Kidney (tissue), 14 donors: ENCODE results near the gene GMPR. TPM values are rescaled to one million over a fixed set of nuclear protein-coding genes. Genes with fewer than 3 reads are reported as not detected.

Experiments used
- DNase-seq, 5 donors: peaks; one replicate each; pipeline ENCODE4 v3.0.0-alpha.2; 2013 to 2020
- FAIRE-seq: peaks from 2 replicates; lab custom pipeline; 2012; peaks lifted over from hg19 to GRCh38; lab: Jason Lieb, UNC
- H3K27ac ChIP-seq, 2 donors: one replicate each; pipeline ENCODE4 v1.7.0; 2013; ENCODE audit warnings: low read depth in 2 of 2, low read length in 2 of 2, inconsistent platforms in 1 of 2
- H3K27me3 ChIP-seq: one replicate; pipeline ENCODE4 v1.7.1; 2013; ENCODE audit warnings: low read length, inconsistent platforms; ENCODE audit not compliant: control insufficient read depth, insufficient read depth
- H3K36me3 ChIP-seq, 3 donors: one replicate each; pipeline versions ENCODE4 v1.7.0 to v1.7.1; 2013; ENCODE audit warnings: low read length in 3 of 3, control low read depth in 1 of 3, inconsistent platforms in 1 of 3; ENCODE audit not compliant: insufficient read depth in 3 of 3, control insufficient read depth in 2 of 3
- H3K4me1 ChIP-seq, 3 donors: one replicate each; pipeline versions ENCODE4 v1.7.0 to v1.7.1; 2013; ENCODE audit warnings: low read length in 3 of 3, inconsistent platforms in 1 of 3, low read depth in 1 of 3; ENCODE audit not compliant: control insufficient read depth in 2 of 3, insufficient read depth in 2 of 3
- H3K4me3 ChIP-seq, 3 donors: one replicate each; pipeline versions ENCODE4 v1.7.0 to v1.8.1; 2013; ENCODE audit warnings: low read length in 3 of 3, control low read depth in 1 of 3, inconsistent platforms in 1 of 3
- H3K9ac ChIP-seq, 3 donors: one replicate each; pipeline versions ENCODE4 v1.7.0 to v1.7.1; 2013; ENCODE audit warnings: low read length in 3 of 3, control low read depth in 1 of 3, inconsistent platforms in 1 of 3
- H3K9me3 ChIP-seq, 3 donors: one replicate each; pipeline versions ENCODE4 v1.7.0 to v1.7.1; 2013; ENCODE audit warnings: low read length in 3 of 3, control low read depth in 1 of 3, inconsistent platforms in 1 of 3; ENCODE audit not compliant: control insufficient read depth in 2 of 3, insufficient read depth in 1 of 3
- CTCF ChIP-seq: IDR thresholded peaks from 3 replicates; pipeline ENCODE4 v1.5.1; 2012; ENCODE audit warnings: mild to moderate bottlenecking, moderate library complexity, borderline replicate concordance; ENCODE audit not compliant: insufficient read depth; ENCODE audit errors: extremely low read depth
- intact Hi-C: fragments of 100-400 bp; cut with DNase I; formaldehyde crosslinking; loops from one replicate; pipeline ENCODE4 v1.11.1; 2022
- polyA plus RNA-seq: library from polyadenylated mRNA; stranded (reverse); fragments of 350-450 nt; fragmentation: Illumina TruSeq; extraction: RNeasy Lipid Tissue Mini Kit (QIAGEN cat#74804); gene quantifications from one replicate; pipeline ENCODE4 v1.2.3, GENCODE V29; 2014; ENCODE audit warnings: low read depth, low replicate concordance; ENCODE audit not compliant: insufficient read depth
- total RNA-seq: library from RNA; stranded (reverse); fragmentation: NEBNext Ultra II Directional; extraction: Animal tissue kit (Norgen Biotek cat#: 25700); gene quantifications from one replicate; pipeline ENCODE4 v1.2.1, GENCODE V29; 2021
- donor health status: control.
- donor health status: control.
- donor health status: control.
- donor health status: control.
- donor health status: control.
- donor health status: DM: yes; HTN: yes; CAD: no.
- donor health status: Normal renal cell carcinoma (clear cell type).

Gene GMPR
- total and polyA plus RNA-seq, 2 donors from 2014 or later: 51.4 to 54.5 TPM

- Histone ChIP-seq H3K27me3 (no peaks in the 10 kb centered on the region), H3K4me3 (no peak overlapping the region), H3K27ac (no peak overlapping the region), H3K4me1 (peaks cover 3 to 14% (median 11%) of the 10 kb centered on the region in 3 donors), H3K36me3 (no peaks in the 10 kb centered on the region), H3K9ac (no peak overlapping the region), H3K9me3 (no peaks in the 10 kb centered on the region)
- no peak for FAIRE-seq
- TF ChIP-seq CTCF: no peak
- DNase-seq: no peak
- intact Hi-C loops: no loop called here
Measured at GRCh38 chr6:16240589-16241320, 2.4 kb downstream of the GMPR start.

- H3K4me1 ChIP-seq: peaks cover 3 to 14% (median 6%) of the 10 kb centered on the region in 3 donors
- H3K4me3 ChIP-seq: no peak overlapping the region
- H3K27ac ChIP-seq: no peak overlapping the region
- no peaks in the 10 kb centered on the region for H3K27me3 ChIP-seq
- DNase-seq (no peak), FAIRE-seq (no peak)
- H3K36me3 ChIP-seq: no peaks in the 10 kb centered on the region
- intact Hi-C loops: no loop called here
- no peaks in the 10 kb centered on the region for H3K9me3 ChIP-seq
- no peak for TF ChIP-seq CTCF
- no peak overlapping the region for H3K9ac ChIP-seq
Measured at GRCh38 chr6:16241321-16241689, 2.9 kb downstream of the GMPR start.

- Histone ChIP-seq H3K9me3 (no peaks in the 10 kb centered on the region), H3K27ac (no peak overlapping the region), H3K4me3 (no peak overlapping the region), H3K36me3 (no peaks in the 10 kb centered on the region), H3K9ac (no peak overlapping the region), H3K27me3 (no peaks in the 10 kb centered on the region), H3K4me1 (peaks cover 0 to 10% (median 0%) of the 10 kb centered on the region in 3 donors)
- intact Hi-C loops: no loop called here
- TF ChIP-seq CTCF: no peak
- FAIRE-seq (no peak), DNase-seq (peak in 1 of 5 donors; percentile 30)
Measured at GRCh38 chr6:16243055-16243454, 4.7 kb downstream of the GMPR start.
